ENCODE data around the gene HERC2.

The HERC2 gene

DNA sequence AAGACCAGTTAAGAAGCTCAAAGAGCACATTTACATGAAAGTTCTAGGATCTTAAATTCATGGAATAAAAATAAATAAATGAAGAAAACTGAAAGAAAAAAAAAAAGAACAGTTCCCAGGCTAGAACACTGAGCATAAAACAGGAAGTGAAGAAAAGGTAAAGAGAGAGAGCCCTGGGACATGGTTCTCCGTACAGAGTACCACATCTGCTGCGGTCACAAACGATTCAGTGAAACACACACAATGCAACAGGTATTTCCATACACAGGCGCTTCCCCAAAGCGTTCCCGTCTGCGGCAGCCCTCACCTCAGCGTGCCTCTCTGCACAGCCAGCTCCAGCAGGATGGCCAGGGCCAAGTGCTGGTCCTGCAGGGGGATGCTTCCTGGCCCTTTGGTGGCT, 49.4 kb downstream of the HERC2 start:
- Histone ChIP-seq H3K9ac (ENCODE audit: low read depth, low read length) (no peak overlapping the region), H3K4me1 (ENCODE audit: control insufficient read depth, insufficient read depth, low read length) (no peaks in the 10 kb centered on the region), H3K4me2 (ENCODE audit: low read length) (no peak overlapping the region), H3K27me3 (ENCODE audit: control insufficient read depth, insufficient read depth, low read length) (no peaks in the 10 kb centered on the region), H3K36me3 (ENCODE audit: insufficient read depth, low read length) (peaks cover 46% of the 10 kb centered on the region), H3K9me3 (replicated peaks; ENCODE audit: low read length) (no peaks in the 10 kb centered on the region), H3K4me3 (ENCODE audit: low read length) (no peak overlapping the region)

DNA sequence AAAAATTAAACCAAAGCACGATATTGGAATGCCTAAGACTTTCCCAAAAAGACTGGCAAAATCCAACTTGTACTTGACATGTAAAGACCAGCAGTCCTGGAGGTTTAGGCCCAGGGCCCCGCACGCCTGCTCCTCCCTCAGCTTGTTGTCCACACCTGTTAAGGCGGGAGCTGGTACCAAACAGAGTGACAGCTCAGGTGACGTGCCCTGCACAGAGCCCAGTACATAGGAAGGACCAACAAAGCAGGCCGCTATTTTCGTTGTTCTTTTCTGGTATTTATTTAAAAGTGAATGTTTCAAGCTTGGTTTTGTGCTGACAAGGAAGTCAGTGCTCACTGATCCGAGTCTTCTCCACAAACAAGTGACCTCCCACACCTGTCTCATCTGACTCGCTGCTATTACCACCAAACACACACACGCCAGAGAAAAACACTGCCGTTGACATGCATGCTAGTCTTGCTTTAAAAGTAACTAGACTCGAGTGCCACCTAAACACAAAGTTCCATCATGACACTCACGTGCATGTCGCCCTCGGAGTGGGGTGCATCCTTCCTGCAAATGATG, 50.2 kb downstream of the HERC2 start:
- Histone ChIP-seq H3K36me3 (ENCODE audit: insufficient read depth, low read length) (peaks cover 49% of the 10 kb centered on the region), H3K9me3 (replicated peaks; ENCODE audit: low read length) (no peaks in the 10 kb centered on the region), H3K9ac (ENCODE audit: low read depth, low read length) (no peak overlapping the region), H3K4me2 (ENCODE audit: low read length) (no peak overlapping the region), H3K4me3 (ENCODE audit: low read length) (no peak overlapping the region), H3K4me1 (ENCODE audit: control insufficient read depth, insufficient read depth, low read length) (no peaks in the 10 kb centered on the region), H3K27me3 (ENCODE audit: control insufficient read depth, insufficient read depth, low read length) (no peaks in the 10 kb centered on the region)

- H3K36me3 ChIP-seq (ENCODE audit: insufficient read depth, low read length), result peaks cover 48% of the 10 kb centered on the region
Observed at GRCh38 chr15:28269097-28269496, 52.9 kb downstream of the HERC2 start.

GRCh38 chr15:28267727-28268126, 54.3 kb downstream of the HERC2 start:
- peaks cover 51% of the 10 kb centered on the region for H3K36me3 ChIP-seq (ENCODE audit: insufficient read depth, low read length)
- no peak overlapping the region for H3K9ac ChIP-seq (ENCODE audit: low read depth, low read length)
- no peak overlapping the region for H3K4me2 ChIP-seq (ENCODE audit: low read length)
- no peaks in the 10 kb centered on the region for H3K27me3 ChIP-seq (ENCODE audit: control insufficient read depth, insufficient read depth, low read length)
- H3K9me3 ChIP-seq (replicated peaks; ENCODE audit: low read length), result no peaks in the 10 kb centered on the region
- H3K4me3 ChIP-seq (ENCODE audit: low read length), result no peak overlapping the region
- H3K4me1 ChIP-seq (ENCODE audit: control insufficient read depth, insufficient read depth, low read length), result no peaks in the 10 kb centered on the region

More at GRCh38 chr15:28269097-28269496, 52.9 kb downstream of the HERC2 start:
- no peak overlapping the region for H3K4me2 ChIP-seq (ENCODE audit: low read length)
- no peak overlapping the region for H3K9ac ChIP-seq (ENCODE audit: low read depth, low read length)
- H3K4me1 ChIP-seq (ENCODE audit: control insufficient read depth, insufficient read depth, low read length), result no peaks in the 10 kb centered on the region
- H3K9me3 ChIP-seq (replicated peaks; ENCODE audit: low read length), result no peaks in the 10 kb centered on the region
- no peaks in the 10 kb centered on the region for H3K27me3 ChIP-seq (ENCODE audit: control insufficient read depth, insufficient read depth, low read length)
- H3K4me3 ChIP-seq (ENCODE audit: low read length), result no peak overlapping the region

- Histone ChIP-seq H3K4me3 (ENCODE audit: low read length) (no peak overlapping the region), H3K27me3 (ENCODE audit: control insufficient read depth, insufficient read depth, low read length) (no peaks in the 10 kb centered on the region), H3K36me3 (ENCODE audit: insufficient read depth, low read length) (peaks cover 51% of the 10 kb centered on the region), H3K9ac (ENCODE audit: low read depth, low read length) (no peak overlapping the region), H3K9me3 (replicated peaks; ENCODE audit: low read length) (no peaks in the 10 kb centered on the region), H3K4me1 (ENCODE audit: control insufficient read depth, insufficient read depth, low read length) (no peaks in the 10 kb centered on the region), H3K4me2 (ENCODE audit: low read length) (no peak overlapping the region)
Observed at GRCh38 chr15:28265334-28266019, 56.5 kb downstream of the HERC2 start.

GRCh38 chr15:28264166-28264565, 57.8 kb downstream of the HERC2 start:
- H3K4me2 ChIP-seq (ENCODE audit: low read length), result no peak overlapping the region
- no peaks in the 10 kb centered on the region for H3K9me3 ChIP-seq (replicated peaks; ENCODE audit: low read length)
- H3K36me3 ChIP-seq (ENCODE audit: insufficient read depth, low read length), result peaks cover 43% of the 10 kb centered on the region
- H3K4me1 ChIP-seq (ENCODE audit: control insufficient read depth, insufficient read depth, low read length), result no peaks in the 10 kb centered on the region
- H3K27me3 ChIP-seq (ENCODE audit: control insufficient read depth, insufficient read depth, low read length), result no peaks in the 10 kb centered on the region
- no peak overlapping the region for H3K4me3 ChIP-seq (ENCODE audit: low read length)
- H3K9ac ChIP-seq (ENCODE audit: low read depth, low read length), result no peak overlapping the region

DNA sequence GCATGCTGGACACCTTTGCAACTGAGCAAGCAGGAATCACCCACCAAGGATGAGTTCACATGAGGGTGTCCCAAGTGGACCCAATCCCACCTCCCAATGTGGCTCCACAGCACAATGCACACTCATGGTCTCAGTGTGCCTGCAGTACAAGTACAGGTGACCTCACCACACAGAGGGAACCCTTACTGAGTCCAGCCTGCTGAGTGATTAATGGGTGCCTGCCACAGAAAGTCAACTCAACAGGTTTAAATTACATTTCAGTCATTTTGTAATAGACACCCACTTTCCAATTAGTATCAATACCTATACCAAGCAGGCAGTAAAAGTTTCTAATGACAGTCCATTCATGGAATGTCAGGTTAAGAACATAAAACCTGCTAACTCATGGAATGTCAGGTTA, 59.5 kb downstream of the HERC2 start:
- peaks cover 26% of the 10 kb centered on the region for H3K36me3 ChIP-seq (ENCODE audit: insufficient read depth, low read length)

DNA sequence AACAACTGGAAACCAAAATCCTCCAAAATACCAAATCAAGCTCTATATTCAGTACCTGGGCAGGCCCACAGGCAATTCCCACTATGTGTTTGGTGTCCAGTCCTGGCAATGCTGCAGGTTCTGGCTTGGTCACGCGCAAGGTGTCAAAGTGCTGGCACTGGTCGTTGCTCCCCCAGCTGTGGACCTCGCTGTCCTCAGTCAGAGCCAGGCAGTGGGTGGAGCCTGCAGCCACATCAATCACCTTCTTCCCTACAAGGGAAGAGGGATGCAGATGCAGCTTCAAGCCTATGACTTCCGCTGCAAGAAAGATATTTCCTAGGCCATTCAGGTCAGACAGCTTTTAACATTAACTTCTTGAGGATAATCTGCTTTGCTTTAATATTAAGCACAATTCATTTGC, 61.3 kb downstream of the HERC2 start:
- H3K4me2 ChIP-seq (ENCODE audit: low read length), result no peak overlapping the region
- H3K36me3 ChIP-seq (ENCODE audit: insufficient read depth, low read length), result peaks cover 25% of the 10 kb centered on the region
- H3K27me3 ChIP-seq (ENCODE audit: control insufficient read depth, insufficient read depth, low read length), result no peaks in the 10 kb centered on the region

More for the DNA sequence above, 59.5 kb downstream of the HERC2 start:
- no peaks in the 10 kb centered on the region for H3K27me3 ChIP-seq (ENCODE audit: control insufficient read depth, insufficient read depth, low read length)
- no peak overlapping the region for H3K4me3 ChIP-seq (ENCODE audit: low read length)
- no peaks in the 10 kb centered on the region for H3K9me3 ChIP-seq (replicated peaks; ENCODE audit: low read length)
- no peaks in the 10 kb centered on the region for H3K4me1 ChIP-seq (ENCODE audit: control insufficient read depth, insufficient read depth, low read length)
- H3K9ac ChIP-seq (ENCODE audit: low read depth, low read length), result no peak overlapping the region
- H3K4me2 ChIP-seq (ENCODE audit: low read length), result no peak overlapping the region

GRCh38 chr15:28260317-28260716, 61.7 kb downstream of the HERC2 start:
- Histone ChIP-seq H3K4me1 (ENCODE audit: control insufficient read depth, insufficient read depth, low read length) (no peaks in the 10 kb centered on the region), H3K4me3 (ENCODE audit: low read length) (no peak overlapping the region), H3K27me3 (ENCODE audit: control insufficient read depth, insufficient read depth, low read length) (no peaks in the 10 kb centered on the region), H3K36me3 (ENCODE audit: insufficient read depth, low read length) (peaks cover 23% of the 10 kb centered on the region), H3K9ac (ENCODE audit: low read depth, low read length) (no peak overlapping the region), H3K4me2 (ENCODE audit: low read length) (no peak overlapping the region), H3K9me3 (replicated peaks; ENCODE audit: low read length) (no peaks in the 10 kb centered on the region)

More for the DNA sequence above, 61.3 kb downstream of the HERC2 start:
- Histone ChIP-seq H3K4me1 (ENCODE audit: control insufficient read depth, insufficient read depth, low read length) (no peaks in the 10 kb centered on the region), H3K9ac (ENCODE audit: low read depth, low read length) (no peak overlapping the region), H3K9me3 (replicated peaks; ENCODE audit: low read length) (no peaks in the 10 kb centered on the region), H3K4me3 (ENCODE audit: low read length) (no peak overlapping the region)

DNA sequence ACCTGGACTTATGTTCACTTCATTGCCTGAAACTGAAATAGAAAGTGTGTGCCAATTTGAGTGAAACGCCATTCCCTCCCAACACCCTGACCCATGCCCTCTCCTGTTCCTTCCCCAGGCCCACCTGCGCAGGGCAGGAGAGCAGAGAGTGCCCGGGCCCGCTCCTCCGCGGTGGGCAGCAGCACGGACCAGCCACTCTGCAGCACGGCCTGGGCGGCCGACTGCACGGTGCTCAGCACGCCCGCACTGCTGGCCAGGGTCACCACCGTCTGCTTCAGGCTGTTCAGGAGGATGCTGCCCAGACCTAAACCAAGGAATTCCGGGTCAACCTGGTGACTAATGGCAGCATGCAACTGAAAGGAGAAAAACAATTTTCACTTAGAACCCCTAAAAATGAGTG, 66.0 kb downstream of the HERC2 start:
- Histone ChIP-seq H3K9ac (ENCODE audit: low read depth, low read length) (no peak overlapping the region), H3K9me3 (replicated peaks; ENCODE audit: low read length) (no peaks in the 10 kb centered on the region), H3K36me3 (ENCODE audit: insufficient read depth, low read length) (peaks cover 29% of the 10 kb centered on the region), H3K27me3 (ENCODE audit: control insufficient read depth, insufficient read depth, low read length) (no peaks in the 10 kb centered on the region), H3K4me1 (ENCODE audit: control insufficient read depth, insufficient read depth, low read length) (no peaks in the 10 kb centered on the region), H3K4me2 (ENCODE audit: low read length) (no peak overlapping the region), H3K4me3 (ENCODE audit: low read length) (no peak overlapping the region)

- Histone ChIP-seq H3K4me3 (ENCODE audit: low read length) (no peak overlapping the region), H3K4me1 (ENCODE audit: control insufficient read depth, insufficient read depth, low read length) (no peaks in the 10 kb centered on the region), H3K9me3 (replicated peaks; ENCODE audit: low read length) (no peaks in the 10 kb centered on the region), H3K4me2 (ENCODE audit: low read length) (no peak overlapping the region), H3K36me3 (ENCODE audit: insufficient read depth, low read length) (peaks cover 42% of the 10 kb centered on the region), H3K9ac (ENCODE audit: low read depth, low read length) (no peak overlapping the region), H3K27me3 (ENCODE audit: control insufficient read depth, insufficient read depth, low read length) (no peaks in the 10 kb centered on the region)
Observed at GRCh38 chr15:28252831-28253230, 69.1 kb downstream of the HERC2 start.

DNA sequence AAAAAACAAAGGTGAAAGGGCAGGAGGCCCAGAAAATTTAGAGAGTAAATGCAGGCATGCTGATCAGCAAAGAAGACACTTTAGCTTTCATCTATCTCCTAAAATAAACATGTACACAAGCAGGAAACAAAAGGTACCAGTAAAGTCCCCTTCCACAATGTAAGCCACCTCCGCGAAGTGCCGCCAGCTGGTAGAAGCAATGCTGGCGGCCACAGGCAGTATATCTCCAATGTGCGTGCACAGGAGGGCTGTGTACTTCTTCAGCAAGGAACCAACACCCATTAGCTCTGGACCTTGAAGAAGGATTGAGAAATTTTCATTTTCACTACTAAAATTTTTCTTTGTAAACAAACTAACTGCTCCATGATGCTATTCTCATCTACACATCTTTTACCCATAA, 75.4 kb downstream of the HERC2 start:
- Histone ChIP-seq H3K4me3 (ENCODE audit: low read length) (no peak overlapping the region), H3K36me3 (ENCODE audit: insufficient read depth, low read length) (peaks cover 53% of the 10 kb centered on the region), H3K4me2 (ENCODE audit: low read length) (no peak overlapping the region), H3K9me3 (replicated peaks; ENCODE audit: low read length) (no peaks in the 10 kb centered on the region), H3K27me3 (ENCODE audit: control insufficient read depth, insufficient read depth, low read length) (no peaks in the 10 kb centered on the region), H3K9ac (ENCODE audit: low read depth, low read length) (no peak overlapping the region), H3K4me1 (ENCODE audit: control insufficient read depth, insufficient read depth, low read length) (no peaks in the 10 kb centered on the region)
